K562 (cell line): ENCODE measurements around the gene SDK1. TPM values are rescaled to one million over a fixed set of nuclear protein-coding genes. Genes with fewer than 3 reads are reported as not detected.

Experiments used
- ATAC-seq: fragments of 200-7000 bp; cut with Tn5 transposase; 3 replicates; pipeline ENCODE4 v1.9.1; 2020; ENCODE audit warnings: moderate library complexity
- BruUV-seq: library from RNA; stranded (reverse); fragments of 400-500 nt; replicated peaks from 2 replicates; lab custom pipeline; 2021; lab: Mats Ljungman, UMichigan
- CTCF ChIA-PET: fragments of 300-600 bp; formaldehyde crosslinking; extraction: SDS; loops from one replicate; lab custom pipeline; 2021; ENCODE audit warnings: low intra/inter-chr PET ratio; lab: Yijun Ruan, JAX
- POLR2A ChIA-PET: fragments of 300-600, 350-650 bp; sonication (Branson Sonifier 250); formaldehyde crosslinking; extraction: SDS; loops from one replicate; lab custom pipeline; 2021; ENCODE audit warnings: antibody characterized with exemption, inconsistent platforms; lab: Yijun Ruan, JAX
- DNase-seq, 4 experiments: peaks; one replicate each; pipeline versions ENCODE4 v3.0.0 to v3.0.0-alpha.2; 2011 to 2018; ENCODE audit warnings: low spot score in 3 of 4, mixed read lengths in 3 of 4; ENCODE audit errors: extremely low read depth in 1 of 4
- FAIRE-seq: peaks from 2 replicates; lab custom pipeline; 2011; peaks lifted over from hg19 to GRCh38; lab: Jason Lieb, UNC
- H2AFZ ChIP-seq: 2 replicates; pipeline ENCODE4 v1.6.0; 2011; ENCODE audit warnings: low read depth, low read length, control low read depth, inconsistent platforms
- H3K27ac ChIP-seq: fragments of 200-600 bp; 3 replicates; pipeline ENCODE4 v1.8.0; 2011; ENCODE audit warnings: low read depth, mild to moderate bottlenecking, control low read depth, inconsistent platforms, low read length, moderate library complexity, mixed read lengths; ENCODE audit errors: extremely low read depth
- H3K27me3 ChIP-seq, 2 experiments: fragments of 300-600 bp in 1 of 2; 2 replicates in 1 of 2; 3 replicates in 1 of 2; pipeline versions ENCODE4 v1.6.0 to v1.8.0; 2011; ENCODE audit warnings: inconsistent platforms in 2 of 2, low read length in 2 of 2, mild to moderate bottlenecking in 1 of 2, mixed read lengths in 1 of 2, moderate library complexity in 1 of 2; ENCODE audit not compliant: control insufficient read depth in 2 of 2, insufficient read depth in 2 of 2
- H3K36me3 ChIP-seq: fragments of 300-600 bp; 3 replicates; pipeline ENCODE4 v1.8.0; 2011; ENCODE audit warnings: mild to moderate bottlenecking, low read length, inconsistent platforms; ENCODE audit not compliant: control insufficient read depth, insufficient read depth
- H3K4me1 ChIP-seq, 2 experiments: fragments of 200-600 bp in 1 of 2; replicated peaks in 1 of 2; 2 replicates in 1 of 2; 3 replicates in 1 of 2; pipeline versions ENCODE4 v1.5.1 to v1.8.0; 2011; ENCODE audit warnings: inconsistent platforms in 2 of 2, low read length in 2 of 2, mild to moderate bottlenecking in 1 of 2, mixed read lengths in 1 of 2, moderate library complexity in 1 of 2; ENCODE audit not compliant: control insufficient read depth in 2 of 2, insufficient read depth in 2 of 2
- H3K4me2 ChIP-seq: 2 replicates; pipeline ENCODE4 v1.6.1; 2011; ENCODE audit warnings: low read length, control low read depth, inconsistent platforms, mixed read lengths; ENCODE audit not compliant: insufficient read depth
- H3K4me3 ChIP-seq: fragments of 200-600 bp; sonication (generic), shearing (Covaris generic); 2 replicates; pipeline ENCODE4 v1.5.1; 2016; ENCODE audit warnings: control low read depth, inconsistent platforms
- H3K79me2 ChIP-seq: fragments of 200-600 bp; 3 replicates; pipeline ENCODE4 v1.8.0; 2011; ENCODE audit warnings: low read length, inconsistent platforms; ENCODE audit not compliant: control insufficient read depth, insufficient read depth
- H3K9ac ChIP-seq, 2 experiments: 2 replicates each; pipeline versions ENCODE4 v1.6.0 to v1.6.1; 2011; ENCODE audit warnings: low read depth in 2 of 2, low read length in 2 of 2, control low read depth in 1 of 2, inconsistent platforms in 1 of 2, mild to moderate bottlenecking in 1 of 2, mixed read lengths in 1 of 2; ENCODE audit not compliant: insufficient read depth in 1 of 2
- H3K9me1 ChIP-seq: one replicate; pipeline ENCODE4 v1.6.0; 2011; ENCODE audit warnings: inconsistent platforms, mild to moderate bottlenecking, low read length, moderate library complexity; ENCODE audit not compliant: control insufficient read depth, insufficient read depth
- H3K9me3 ChIP-seq: replicated peaks from 2 replicates; pipeline ENCODE4 v1.5.1; 2011; ENCODE audit warnings: low read depth, low read length, inconsistent platforms; ENCODE audit not compliant: control insufficient read depth, insufficient read depth
- H4K20me1 ChIP-seq: replicated peaks from 2 replicates; pipeline ENCODE4 v1.6.1; 2011; ENCODE audit warnings: low read length, inconsistent platforms, mixed read lengths; ENCODE audit not compliant: control insufficient read depth, insufficient read depth
- CBFB ChIP-seq: sonication (generic); formaldehyde crosslinking; IDR thresholded peaks from 2 replicates; pipeline ENCODE4 v1.4.0; 2020; ENCODE audit warnings: mild to moderate bottlenecking, missing genetic modification reagents
- CREM ChIP-seq: IDR thresholded peaks from 2 replicates; pipeline ENCODE4 v1.6.1; 2014; ENCODE audit warnings: antibody characterized with exemption, low read depth
- FOXK1 ChIP-seq: sonication (generic); formaldehyde crosslinking; IDR thresholded peaks from 2 replicates; pipeline ENCODE4 v1.8.0; 2022; ENCODE audit warnings: missing genetic modification reagents, mild to moderate bottlenecking, borderline replicate concordance
- FOXO4 ChIP-seq: fragments of 450-650 bp; formaldehyde crosslinking; IDR thresholded peaks from 2 replicates; pipeline ENCODE4 v1.4.0; 2020; ENCODE audit warnings: mild to moderate bottlenecking, moderate library complexity
- LCOR ChIP-seq: sonication (generic); formaldehyde crosslinking; IDR thresholded peaks from 2 replicates; pipeline ENCODE4 v1.8.0; 2022; ENCODE audit warnings: mild to moderate bottlenecking, missing genetic modification reagents
- MBD1 ChIP-seq: fragments of 250-450 bp; sonication (Bioruptor Pico); IDR thresholded peaks from 2 replicates; pipeline ENCODE4 v1.8.0; 2022; ENCODE audit warnings: inconsistent platforms
- POLR2AphosphoS2 ChIP-seq: IDR thresholded peaks from 2 replicates; pipeline ENCODE4 v1.6.1; 2012; ENCODE audit warnings: low read length, improper control_type of control experiment
- RAD51 ChIP-seq: fragments of 450-650 bp; IDR thresholded peaks from 2 replicates; pipeline ENCODE4 v1.7.1; 2016; ENCODE audit warnings: low read depth, mild to moderate bottlenecking, borderline replicate concordance
- TEAD4 ChIP-seq, 2 experiments: sonication (generic) in 1 of 2; formaldehyde crosslinking in 1 of 2; IDR thresholded peaks; 2 replicates each; pipeline versions ENCODE4 v1.6.1 to v1.8.0; 2012 to 2022; ENCODE audit warnings: borderline replicate concordance in 1 of 2, inconsistent platforms in 1 of 2, low read length in 1 of 2, mild to moderate bottlenecking in 1 of 2, missing genetic modification reagents in 1 of 2
- USF2 ChIP-seq: sonication (generic); formaldehyde crosslinking; IDR thresholded peaks from 2 replicates; pipeline ENCODE4 v1.5.0; 2020; ENCODE audit warnings: missing genetic modification reagents
- ZFPM2 ChIP-seq: fragments of 250-450 bp; sonication (Bioruptor Pico); IDR thresholded peaks from 2 replicates; pipeline ENCODE4 v1.5.1; 2022; ENCODE audit warnings: mild to moderate bottlenecking
- ZNF41 ChIP-seq: fragments of 250-450 bp; sonication (Bioruptor Pico); conservative IDR thresholded peaks from 2 replicates; pipeline ENCODE4 v1.4.0; 2020; ENCODE audit warnings: mild to moderate bottlenecking
- ZNF639 ChIP-seq, 2 experiments: fragments of 200-800 bp in 1 of 2; sonication (Bioruptor generic) in 1 of 2; sonication (generic) in 1 of 2; formaldehyde crosslinking in 1 of 2; IDR thresholded peaks in 1 of 2; conservative IDR thresholded peaks in 1 of 2; 2 replicates each; pipeline versions ENCODE4 v1.5.0 to v1.6.1; 2016 to 2020; ENCODE audit warnings: missing compliant biosample characterization in 1 of 2, missing genetic modification characterization in 1 of 2, missing genetic modification reagents in 1 of 2
- ZNF644 ChIP-seq: fragments of 200-800 bp; sonication (Bioruptor generic); IDR thresholded peaks from 2 replicates; pipeline ENCODE4 v1.6.1; 2016; ENCODE audit warnings: low read depth, missing genetic modification characterization, missing compliant biosample characterization
- WGBS: fragments of 100-300 bp; shearing (Covaris generic); methylation state at CpG from one replicate; pipeline ENCODE4 v1.1.6; 2016; ENCODE audit warnings: low coverage, mixed read lengths; ENCODE audit not compliant: insufficient coverage; ENCODE audit errors: missing lambda C conversion rate; 5-methylcytosine and 5-hydroxymethylcytosine counted together
- in situ Hi-C: fragments of 300-500 bp; cut with MboI; formaldehyde crosslinking; loops from 4 replicates; pipeline ENCODE4 v1.15.0; 2018; ENCODE audit warnings: inconsistent platforms, mixed read lengths
- intact Hi-C: fragments of 100-400 bp; cut with micrococcal nuclease; formaldehyde crosslinking; loops from 2 replicates; pipeline ENCODE4 v1.14.2; 2022
- polyA plus RNA-seq, 8 experiments: library from polyadenylated mRNA; depleted of rRNA in 4 of 8; stranded (reverse) in 5 of 8; unstranded in 3 of 8; fragments of >200 nt; fragmentation: Nextera tagmentation in 2 of 8; fragmentation: Illumina TruSeq in 1 of 8; extraction: Ambion mirVana in 2 of 8; extraction: Trizol in 1 of 8; gene quantifications; 2 replicates each; pipeline versions ENCODE4 v1.2.1 to v1.2.3, GENCODE V29; 2011 to 2014; ENCODE audit warnings: inconsistent platforms in 1 of 8, missing spikeins in 1 of 8
- total RNA-seq, 7 experiments: library from RNA; depleted of rRNA in 6 of 7; stranded (reverse); fragments of >200 nt in 6 of 7; fragmentation: Illumina TruSeq in 2 of 7; extraction: Trizol in 2 of 7; gene quantifications; 2 replicates each; pipeline versions ENCODE4 v1.2.1 to v1.2.3, GENCODE V29; 2011 to 2021; ENCODE audit warnings: low replicate concordance in 1 of 7

Gene SDK1
- total and polyA plus RNA-seq, 9 of the 15 experiments (the other 6 are each of a cell fraction or from before 2014, with no cell fraction given) = 0.16 TPM; not detected in 8

- TF ChIP-seq FOXO4 (no peak), ZNF41 (CRISPR knock-in tag) (no peak), CREM (no peak)
Observed at GRCh38 chr7:4201566-4201965, 900.5 kb downstream of the SDK1 start (continued).

GRCh38 chr7:4202154-4202736, 901.2 kb downstream of the SDK1 start:
- intact Hi-C loops (no loop called here), in situ Hi-C loops (no loop called here)
- Histone ChIP-seq H3K4me1 (peaks cover 0 to 5% of the 10 kb centered on the region in 2 experiments; a peak in 2 of 5 replicates), H3K9ac (no peak overlapping the region), H4K20me1 (peaks cover 5% of the 10 kb centered on the region; the same call in 1 of the 2 replicates), H3K4me2 (no peak overlapping the region), H3K9me1 (peaks cover 3% of the 10 kb centered on the region), H3K4me3 (no peak overlapping the region), H3K79me2 (no peaks in the 10 kb centered on the region), H3K27me3 (peaks cover 20 to 81% of the 10 kb centered on the region in 2 experiments; a peak in 3 of 5 replicates), H3K36me3 (no peaks in the 10 kb centered on the region), H3K27ac (no peak overlapping the region), H2AFZ (no peak overlapping the region), H3K9me3 (no peaks in the 10 kb centered on the region)
- ChIA-PET POLR2A (no interaction called here), CTCF (no interaction called here)
- FAIRE-seq (no peak), ATAC-seq (no peak), DNase-seq (no peak)
- no TSS peak for BruUV-seq
- no peak for TF ChIP-seq ZFPM2
- no peak for TF ChIP-seq CBFB (CRISPR knock-in tag)
- TF ChIP-seq ZNF639 (CRISPR knock-in tag; conservative IDR thresholded peaks at IDR 0.05 in 1 of 2, IDR thresholded peaks at IDR 0.05 in 1 of 2) = no peak
- no peak for TF ChIP-seq MBD1 (CRISPR knock-in tag)
- TF ChIP-seq POLR2AphosphoS2 = no peak
- no peak for TF ChIP-seq TEAD4 (IDR thresholded peaks at IDR 0.05; ENCODE audit: low read length)
- no peak for TF ChIP-seq TEAD4 (CRISPR knock-in tag; IDR thresholded peaks at IDR 0.05; ENCODE audit: borderline replicate concordance)
- TF ChIP-seq USF2 = peak; percentile 34
- TF ChIP-seq RAD51 = peak; percentile 36; the same call in 1 of the 2 replicates
- no peak for TF ChIP-seq LCOR (CRISPR knock-in tag)
- TF ChIP-seq FOXK1 = no peak
- no peak for TF ChIP-seq ZNF644 (tag)
- WGBS = 0% methylated on average over 15 of the region's 16 CpGs
